OCI-LY7 (cell line): ENCODE data around the gene EXOG. TPM values are rescaled to one million over a fixed set of nuclear protein-coding genes. Genes with fewer than 3 reads are reported as not detected.

Experiments used
- BruUV-seq: library from RNA; stranded (reverse); fragments of 400-500 nt; replicated peaks from 2 replicates; lab custom pipeline; 2021; lab: Mats Ljungman, UMichigan
- CTCF ChIA-PET: fragments of 300-600 bp; sonication (Branson Sonifier 250); formaldehyde crosslinking; loops from one replicate; lab custom pipeline; 2022; ENCODE audit warnings: antibody characterized with exemption; ENCODE audit not compliant: unreplicated experiment; lab: Charles Lee
- POLR2A ChIA-PET: fragments of 300-600 bp; sonication (Branson Sonifier 250); formaldehyde crosslinking; loops from one replicate; lab custom pipeline; 2022; ENCODE audit warnings: antibody characterized with exemption; lab: Charles Lee
- DNase-seq: peaks from one replicate; pipeline ENCODE4 v3.0.0-alpha.2; 2015; ENCODE audit warnings: low spot score
- H2AFZ ChIP-seq: fragments of 200-600 bp; sonication (generic), shearing (Covaris generic); 2 replicates; pipeline ENCODE4 v1.6.1; 2014; ENCODE audit warnings: mild to moderate bottlenecking, antibody characterized with exemption, low read length, moderate library complexity
- H3K27ac ChIP-seq: fragments of 200-600 bp; sonication (generic); 2 replicates; pipeline ENCODE4 v1.5.1; 2014; ENCODE audit warnings: mixed run types, low read depth, mild to moderate bottlenecking, moderate library complexity, low read length, inconsistent platforms; ENCODE audit not compliant: poor library complexity, severe bottlenecking
- H3K36me3 ChIP-seq: fragments of 200-600 bp; sonication (generic); 2 replicates; pipeline ENCODE4 v1.6.1; 2014; ENCODE audit warnings: mild to moderate bottlenecking, antibody characterized with exemption, low read length, moderate library complexity, mixed read lengths; ENCODE audit not compliant: insufficient read depth
- H3K4me1 ChIP-seq: fragments of 200-600 bp; sonication (generic); 2 replicates; pipeline ENCODE4 v1.5.1; 2014; ENCODE audit warnings: mild to moderate bottlenecking, low read length; ENCODE audit not compliant: insufficient read depth, poor library complexity, severe bottlenecking
- H3K4me2 ChIP-seq: fragments of 200-600 bp; sonication (generic); 2 replicates; pipeline ENCODE4 v1.6.1; 2014; ENCODE audit warnings: mild to moderate bottlenecking, low read length
- H3K4me3 ChIP-seq: fragments of 200-600 bp; sonication (generic); 2 replicates; pipeline ENCODE4 v1.5.1; 2014; ENCODE audit warnings: mild to moderate bottlenecking, low read depth, low read length; ENCODE audit not compliant: poor library complexity, severe bottlenecking
- H3K79me2 ChIP-seq: fragments of 200-600 bp; sonication (generic); 2 replicates; pipeline ENCODE4 v1.6.1; 2016; ENCODE audit warnings: low read depth, mild to moderate bottlenecking, low read length, moderate library complexity, mixed read lengths; ENCODE audit not compliant: insufficient read depth
- H3K9me2 ChIP-seq: fragments of 200-600 bp; sonication (generic); 2 replicates; pipeline ENCODE4 v1.6.1; 2016; ENCODE audit warnings: mild to moderate bottlenecking, low read length, mixed read lengths; ENCODE audit not compliant: insufficient read depth
- H3K9me3 ChIP-seq: fragments of 200-600 bp; sonication (generic); 2 replicates; pipeline ENCODE4 v1.6.1; 2014; ENCODE audit warnings: mild to moderate bottlenecking, mixed run types, low read length, mixed read lengths
- H4K20me1 ChIP-seq: fragments of 200-600 bp; sonication (generic); 2 replicates; pipeline ENCODE4 v1.6.1; 2014; ENCODE audit warnings: mild to moderate bottlenecking, antibody characterized with exemption, low read length, moderate library complexity, mixed read lengths; ENCODE audit not compliant: insufficient read depth
- CTCF ChIP-seq: fragments of 200-600 bp; sonication (generic); conservative IDR thresholded peaks from 2 replicates; pipeline ENCODE4 v1.5.1; 2014; ENCODE audit warnings: mild to moderate bottlenecking, antibody characterized with exemption, low read length, moderate library complexity, mixed read lengths
- EZH2phosphoT487 ChIP-seq: fragments of 200-600 bp; sonication (generic); IDR thresholded peaks from 2 replicates; pipeline ENCODE4 v1.6.1; 2018; ENCODE audit warnings: low read depth, borderline replicate concordance, mild to moderate bottlenecking, mixed run types, antibody characterized with exemption, low read length, moderate library complexity, mixed read lengths
- intact Hi-C: fragments of 100-400 bp; cut with micrococcal nuclease; formaldehyde crosslinking; loops from one replicate; pipeline ENCODE4 v1.10.0; 2022; ENCODE audit not compliant: unreplicated experiment
- total RNA-seq, 2 experiments: library from RNA; depleted of rRNA in 1 of 2; stranded (reverse); fragments of >200 nt in 1 of 2; shearing (Covaris generic) in 1 of 2; gene quantifications; 2 replicates each; pipeline ENCODE4 v1.2.3, GENCODE V29; 2014 to 2022

Gene EXOG
- total RNA-seq, 2 experiments from 2014 or later, result 30.7 to 41.2 TPM

GRCh38 chr3:38460377-38461270 lies 35.5 kb upstream of the EXOG start:
- Histone ChIP-seq H3K9me3 (no peaks in the 10 kb centered on the region), H4K20me1 (no peaks in the 10 kb centered on the region), H3K27ac (no peak overlapping the region), H3K36me3 (no peaks in the 10 kb centered on the region), H2AFZ (no peak overlapping the region), H3K4me3 (no peak overlapping the region), H3K4me2 (no peak overlapping the region), H3K9me2 (no peaks in the 10 kb centered on the region), H3K4me1 (no peaks in the 10 kb centered on the region), H3K79me2 (no peaks in the 10 kb centered on the region)
- TF ChIP-seq EZH2phosphoT487 (no peak), CTCF (no peak)
- no TSS peak for BruUV-seq
- no peak for DNase-seq
- CTCF ChIA-PET, result no interaction called here
- POLR2A ChIA-PET, result no interaction called here
- intact Hi-C loops, result no loop called here

GRCh38 chr3:38465588-38466154 lies 30.5 kb upstream of the EXOG start:
- CTCF ChIA-PET, result no interaction called here
- H4K20me1 ChIP-seq, result no peaks in the 10 kb centered on the region
- no peak for DNase-seq
- POLR2A ChIA-PET, result interaction anchor here (0.7 to 1.0 kb wide), 2 partner anchors 10 to 31 kb away, joined by 3 read pairs; no protein-coding TSS in a partner anchor
- H3K27ac ChIP-seq, result no peak overlapping the region
- intact Hi-C loops, result no loop called here
- H3K36me3 ChIP-seq, result no peaks in the 10 kb centered on the region
- H3K79me2 ChIP-seq, result no peaks in the 10 kb centered on the region
- no peak overlapping the region for H2AFZ ChIP-seq
- H3K4me1 ChIP-seq, result no peaks in the 10 kb centered on the region
- peaks cover 22% of the 10 kb centered on the region; the same call in 1 of the 2 replicates for H3K9me3 ChIP-seq
- TF ChIP-seq CTCF, result no peak
- TF ChIP-seq EZH2phosphoT487, result no peak
- H3K4me2 ChIP-seq, result no peak overlapping the region
- H3K9me2 ChIP-seq, result no peaks in the 10 kb centered on the region
- no TSS peak for BruUV-seq
- no peak overlapping the region for H3K4me3 ChIP-seq

GRCh38 chr3:38468765-38469164 lies 27.4 kb upstream of the EXOG start:
- Histone ChIP-seq H3K79me2 (no peaks in the 10 kb centered on the region), H4K20me1 (no peaks in the 10 kb centered on the region), H3K9me3 (peaks cover 24% of the 10 kb centered on the region; the same call in 1 of the 2 replicates), H3K4me3 (no peak overlapping the region), H3K4me2 (no peak overlapping the region), H2AFZ (no peak overlapping the region), H3K27ac (no peak overlapping the region), H3K36me3 (no peaks in the 10 kb centered on the region), H3K4me1 (no peaks in the 10 kb centered on the region), H3K9me2 (no peaks in the 10 kb centered on the region)
- BruUV-seq, result no TSS peak
- ChIA-PET POLR2A (no interaction called here), CTCF (no interaction called here)
- intact Hi-C loops, result no loop called here
- no peak for DNase-seq
- TF ChIP-seq CTCF (no peak), EZH2phosphoT487 (no peak)
